ENCODE results near the gene SNTA1. TPM values are rescaled to one million over a fixed set of nuclear protein-coding genes. Genes with fewer than 3 reads are reported as not detected.

SNTA1 gene
- total RNA-seq, 1 experiment from 2014 or later, result 13.2 TPM

GRCh38 chr20:33370291-33370690 is 73.3 kb downstream of the SNTA1 start:
- no peaks in the 10 kb centered on the region for H3K27me3 ChIP-seq
- no peaks in the 10 kb centered on the region for H3K9me3 ChIP-seq (replicated peaks)
- H3K4me1 ChIP-seq, result no peaks in the 10 kb centered on the region
- H3K27ac ChIP-seq, result no peak overlapping the region
- DNase-seq, result no peak
- peaks cover 59% of the 10 kb centered on the region for H3K36me3 ChIP-seq
- H3K4me3 ChIP-seq, result no peak overlapping the region

GRCh38 chr20:33362898-33363297 is 80.7 kb downstream of the SNTA1 start:
- no peaks in the 10 kb centered on the region for H3K9me3 ChIP-seq (replicated peaks)
- no peak for DNase-seq
- H3K4me3 ChIP-seq, result no peak overlapping the region
- H3K4me1 ChIP-seq, result no peaks in the 10 kb centered on the region
- no peaks in the 10 kb centered on the region for H3K27me3 ChIP-seq
- H3K36me3 ChIP-seq, result peaks cover 63% of the 10 kb centered on the region
- H3K27ac ChIP-seq, result no peak overlapping the region

DNA sequence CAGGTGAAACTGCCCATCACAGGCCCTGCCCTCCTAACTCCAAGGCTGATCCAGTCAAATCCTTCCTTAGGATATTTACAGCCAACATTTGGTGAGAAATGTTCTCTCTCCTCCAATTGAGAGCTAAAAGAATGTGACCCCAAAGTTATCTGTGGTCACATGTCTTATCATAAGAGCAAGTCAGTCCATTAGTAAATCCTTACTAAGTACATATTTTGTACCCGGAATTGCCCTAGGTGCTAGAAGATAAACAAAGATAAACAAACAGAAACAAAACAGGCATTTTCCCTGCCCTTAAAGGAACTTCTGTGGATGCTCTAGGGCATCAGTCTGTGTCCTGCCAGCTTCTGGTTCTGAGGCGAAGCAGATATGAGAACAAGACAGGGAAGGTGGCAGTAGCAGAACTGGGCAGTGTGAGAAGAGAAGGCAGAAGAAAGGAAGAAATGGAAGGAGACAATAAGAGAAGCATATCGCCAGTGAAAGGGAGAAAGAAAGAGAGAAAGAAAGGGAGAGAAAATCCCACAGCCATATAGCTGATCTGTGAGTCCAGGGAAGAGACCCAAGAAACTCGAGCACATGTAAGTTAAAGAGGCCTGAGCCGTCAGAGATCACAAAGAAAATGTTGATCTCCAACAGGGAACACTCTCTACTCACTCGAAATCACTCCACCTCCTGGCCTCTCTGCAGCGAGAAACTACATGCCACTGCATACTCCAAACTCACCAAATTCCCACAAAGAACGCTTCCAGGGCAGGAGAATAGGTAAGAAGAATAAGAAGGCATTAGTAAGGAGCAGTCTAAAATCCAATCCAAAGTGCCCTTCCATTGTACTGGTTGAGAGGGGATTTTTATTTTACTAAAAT is 83.9 kb downstream of the SNTA1 start:
- H3K4me1 ChIP-seq, result no peaks in the 10 kb centered on the region
- H3K4me3 ChIP-seq, result no peak overlapping the region
- no peak for DNase-seq
- no peaks in the 10 kb centered on the region for H3K9me3 ChIP-seq (replicated peaks)
- no peak overlapping the region for H3K27ac ChIP-seq
- H3K27me3 ChIP-seq, result no peaks in the 10 kb centered on the region
- H3K36me3 ChIP-seq, result peaks cover 41% of the 10 kb centered on the region

Other genes with a start within 250 kb of the SNTA1 start
- gene BPIFA3, start 226.4 kb downstream of the SNTA1 start, total RNA-seq (2014; rRNA removed; shearing (Covaris generic)), result not detected in 2 replicates
- gene BPIFA1, start 207.8 kb downstream of the SNTA1 start, total RNA-seq (2014; rRNA removed; shearing (Covaris generic)), result not detected in 2 replicates
- gene BPIFB1, start 160.5 kb downstream of the SNTA1 start, total RNA-seq (2014; rRNA removed; shearing (Covaris generic)), result not detected in 2 replicates
- gene CDK5RAP1, start 42.2 kb downstream of the SNTA1 start, total RNA-seq (2014; rRNA removed; shearing (Covaris generic)), result 36.8 and 39.8 TPM in 2 replicates
- gene CBFA2T2, start 46.3 kb upstream of the SNTA1 start, total RNA-seq (2014; rRNA removed; shearing (Covaris generic)), result 14.2 and 14.9 TPM in 2 replicates
- 0.38 and 0.42 TPM in 2 replicates for gene C20orf144, start 218.6 kb upstream of the SNTA1 start, total RNA-seq (2014; rRNA removed; shearing (Covaris generic))
- gene ACTL10, start 223.2 kb upstream of the SNTA1 start, total RNA-seq (2014; rRNA removed; shearing (Covaris generic)), result 0.10 TPM in 1 of 2 replicates, not detected in the other
- gene NECAB3, start 230.7 kb upstream of the SNTA1 start, total RNA-seq (2014; rRNA removed; shearing (Covaris generic)), result 28.2 and 30.8 TPM in 2 replicates
- 103 and 112 TPM in 2 replicates for gene E2F1, start 242.6 kb upstream of the SNTA1 start, total RNA-seq (2014; rRNA removed; shearing (Covaris generic))

Data from SJCRH30 (cell line).